GM19035 (cell line): Measurements from ENCODE around the gene LPP.
"Not testable (repeated sequence)": the region's sequence is repeated elsewhere in the genome, so short reads cannot be mapped to it uniquely, and the experiment has no call there.

Source experiments
- ATAC-seq: cut with Tn5 transposase; IDR thresholded peaks from one replicate; pipeline ENCODE4 v1.9.1; 2021; ENCODE audit not compliant: unreplicated experiment

Gene LPP

GRCh38 chr3:188690064-188690463 lies 536.1 kb downstream of the LPP start:
- ATAC-seq, result no peak

DNA sequence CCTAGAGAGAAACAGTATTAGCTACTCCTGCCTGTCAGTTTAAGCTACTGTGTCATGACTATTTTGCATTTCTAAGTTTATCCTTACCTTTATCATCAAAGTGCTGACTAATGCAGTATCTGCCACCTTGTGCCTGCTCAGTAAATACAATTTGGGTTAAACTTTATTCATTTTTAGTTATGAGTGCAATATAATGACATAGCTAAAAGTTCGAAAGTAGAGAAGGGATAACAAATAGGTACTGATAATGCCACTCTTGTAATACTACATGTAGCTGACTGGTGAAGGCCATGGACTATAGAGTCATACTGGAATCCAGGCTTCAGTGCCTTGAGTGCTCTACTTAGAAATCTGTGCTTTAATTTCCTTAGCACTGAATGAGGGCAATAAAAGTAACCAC lies 537.0 kb downstream of the LPP start:
- ATAC-seq, result no peak

DNA sequence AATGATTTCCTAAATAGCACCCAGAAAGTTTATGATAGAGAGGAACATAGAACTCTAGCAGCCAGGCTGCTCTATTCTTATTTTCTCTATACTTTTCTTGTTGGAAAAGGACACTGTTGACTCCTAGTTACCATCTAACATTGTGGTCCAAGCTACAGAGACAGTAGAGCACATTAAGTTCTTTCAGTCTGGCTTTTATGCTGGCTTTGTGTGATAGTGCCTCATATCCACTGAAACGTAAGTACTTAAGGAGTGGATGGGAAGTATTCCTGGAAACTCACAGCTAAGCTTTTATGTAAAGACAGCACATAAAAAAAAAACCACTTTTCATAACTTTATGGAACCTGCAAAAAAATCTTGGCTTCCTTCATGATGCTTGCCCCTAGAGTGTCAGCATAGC lies 537.7 kb downstream of the LPP start:
- ATAC-seq, result no peak

GRCh38 chr3:188692700-188693099 lies 538.7 kb downstream of the LPP start:
- ATAC-seq, result no peak

DNA sequence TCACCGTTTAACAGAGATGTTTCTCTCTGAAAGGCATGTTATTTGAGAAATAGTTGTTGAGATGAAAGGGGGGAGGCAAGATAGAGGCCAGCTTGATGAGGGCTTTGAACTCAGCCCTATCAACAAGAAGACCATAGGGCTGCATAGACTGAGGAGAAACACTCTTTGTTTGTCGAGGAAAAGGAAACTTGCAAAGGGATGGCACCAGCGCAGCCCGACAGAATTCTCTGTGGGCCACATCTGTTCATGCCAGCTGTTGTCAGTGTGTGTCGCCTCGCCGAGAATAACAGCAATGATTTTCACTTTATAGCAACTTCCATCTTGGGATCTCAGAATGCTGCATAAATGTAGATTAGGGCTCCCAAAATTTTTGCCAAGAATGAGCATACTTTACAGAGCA lies 539.5 kb downstream of the LPP start:
- ATAC-seq, result no peak

DNA sequence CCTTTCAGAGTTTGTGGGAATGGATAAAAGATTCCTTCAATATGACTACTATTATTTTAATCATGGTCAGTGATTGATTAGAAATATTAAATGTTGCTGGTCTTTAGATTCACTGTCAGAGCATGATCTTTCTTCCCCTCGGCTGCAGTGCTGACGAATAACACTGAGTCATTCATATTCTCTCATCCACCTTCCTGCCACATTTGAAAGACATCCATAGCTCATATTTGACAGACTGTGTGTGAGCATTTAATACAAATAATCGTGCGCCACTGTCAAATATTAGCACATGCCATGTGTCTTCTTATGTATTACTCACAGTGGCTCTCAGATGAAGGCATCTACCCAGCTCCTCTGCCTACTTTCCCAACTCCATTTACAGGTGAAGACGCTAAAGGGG lies 541.3 kb downstream of the LPP start:
- ATAC-seq, result no peak

DNA sequence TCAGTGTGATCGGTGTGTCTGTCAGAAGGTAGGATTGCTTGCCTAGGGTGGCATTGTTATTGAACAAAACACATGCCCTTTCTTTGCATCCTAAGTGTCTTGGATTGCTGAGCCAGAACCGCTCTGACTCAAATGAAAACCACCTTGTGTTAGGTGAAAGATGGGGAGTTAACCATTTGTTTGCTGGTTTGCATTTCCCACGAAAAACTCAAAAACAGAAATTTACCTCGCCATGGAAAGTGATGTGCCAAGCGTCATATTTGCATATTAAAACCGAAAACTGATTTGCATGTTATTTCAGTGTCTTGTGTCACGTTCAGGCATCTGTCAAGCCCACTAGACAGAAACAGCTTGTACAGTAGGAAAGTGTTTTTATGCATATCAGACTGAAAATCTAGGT lies 543.2 kb downstream of the LPP start:
- ATAC-seq, result peak; percentile 65

DNA sequence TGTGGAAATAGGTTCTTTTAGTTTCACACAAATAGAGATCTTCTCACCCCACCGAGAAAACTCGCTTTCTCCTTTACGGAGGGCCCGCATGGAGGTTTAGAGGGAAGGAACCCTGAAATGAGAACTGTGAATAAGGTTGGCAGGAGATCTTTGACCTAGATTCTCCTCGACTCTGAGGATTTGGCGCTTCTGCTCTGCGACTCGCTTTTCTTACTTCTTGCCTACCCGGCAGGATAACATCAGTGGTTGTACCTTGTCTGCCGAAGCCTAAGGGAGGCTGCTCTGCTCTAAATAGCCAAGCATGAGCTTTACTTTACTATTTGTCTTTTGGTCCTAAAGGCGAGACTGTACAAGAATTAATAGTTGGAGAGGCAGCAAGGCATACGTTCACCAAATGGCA lies 544.5 kb downstream of the LPP start:
- no peak for ATAC-seq

DNA sequence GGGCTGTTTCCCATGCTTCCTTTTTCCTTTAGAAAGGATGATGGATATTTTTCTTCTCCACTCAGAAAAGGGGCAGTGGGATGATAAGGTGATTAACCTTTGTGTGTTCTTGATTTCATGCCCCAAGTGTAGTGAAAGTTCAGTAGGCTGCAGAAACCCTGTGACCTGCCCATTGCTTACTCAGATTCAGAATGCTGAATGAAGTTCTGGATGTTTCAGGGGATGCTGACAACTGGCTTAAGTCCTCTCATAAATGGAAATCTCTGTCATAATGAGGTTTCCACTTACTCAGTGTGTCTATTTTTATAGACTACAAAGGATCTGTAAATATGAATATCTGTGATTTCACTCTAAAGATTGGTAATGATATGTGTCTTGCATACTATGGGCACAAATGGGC lies 546.5 kb downstream of the LPP start:
- no peak for ATAC-seq

GRCh38 chr3:188700918-188701317 lies 547.0 kb downstream of the LPP start:
- ATAC-seq, result no peak

GRCh38 chr3:188701485-188701969 lies 547.6 kb downstream of the LPP start:
- ATAC-seq, result no peak

DNA sequence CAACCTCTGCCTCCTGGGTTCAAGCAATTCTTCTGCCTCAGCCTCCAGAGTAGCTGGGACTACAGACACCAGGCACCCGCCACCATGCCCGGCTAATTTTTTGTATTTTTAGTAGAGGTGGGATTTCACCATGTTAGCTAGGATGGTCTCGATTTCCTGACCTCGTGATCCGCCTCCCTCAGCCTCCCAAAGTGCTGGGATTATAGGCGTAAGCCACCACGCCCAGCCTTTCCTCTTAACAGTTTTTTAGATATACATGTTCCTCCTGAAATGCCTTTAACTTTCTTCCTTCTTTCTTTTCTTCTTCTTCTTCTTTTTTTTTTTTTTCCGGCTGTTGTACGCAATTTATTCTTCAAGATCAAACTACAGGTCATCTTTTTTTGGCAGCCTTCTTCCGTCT lies 548.1 kb downstream of the LPP start:
- not testable (repeated sequence) for ATAC-seq

GRCh38 chr3:188706176-188706575 lies 552.2 kb downstream of the LPP start:
- ATAC-seq, result no peak

GRCh38 chr3:188706599-188706998 lies 552.6 kb downstream of the LPP start:
- no peak for ATAC-seq

- no peak for ATAC-seq
These were observed 553.7 kb downstream of the LPP start for GRCh38 chr3:188707381-188708288.

DNA sequence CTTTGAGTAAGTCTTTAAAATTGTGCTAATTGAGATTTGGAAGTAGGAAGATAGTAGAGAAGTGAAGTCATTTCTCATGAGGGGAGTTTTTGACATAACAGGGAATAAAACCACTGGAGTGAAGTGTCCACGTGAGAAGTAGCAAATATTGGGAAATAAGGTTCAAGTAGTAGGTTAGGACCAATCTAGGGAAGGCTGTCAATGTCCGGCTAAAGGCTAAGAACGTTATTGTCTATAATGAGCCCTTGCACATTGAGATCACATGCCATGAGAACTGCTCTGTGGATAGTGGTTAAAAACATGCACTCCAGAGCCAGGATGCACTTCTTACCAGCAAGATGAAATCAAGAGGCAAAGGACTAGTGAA lies 557.9 kb downstream of the LPP start:
- ATAC-seq, result no peak

DNA sequence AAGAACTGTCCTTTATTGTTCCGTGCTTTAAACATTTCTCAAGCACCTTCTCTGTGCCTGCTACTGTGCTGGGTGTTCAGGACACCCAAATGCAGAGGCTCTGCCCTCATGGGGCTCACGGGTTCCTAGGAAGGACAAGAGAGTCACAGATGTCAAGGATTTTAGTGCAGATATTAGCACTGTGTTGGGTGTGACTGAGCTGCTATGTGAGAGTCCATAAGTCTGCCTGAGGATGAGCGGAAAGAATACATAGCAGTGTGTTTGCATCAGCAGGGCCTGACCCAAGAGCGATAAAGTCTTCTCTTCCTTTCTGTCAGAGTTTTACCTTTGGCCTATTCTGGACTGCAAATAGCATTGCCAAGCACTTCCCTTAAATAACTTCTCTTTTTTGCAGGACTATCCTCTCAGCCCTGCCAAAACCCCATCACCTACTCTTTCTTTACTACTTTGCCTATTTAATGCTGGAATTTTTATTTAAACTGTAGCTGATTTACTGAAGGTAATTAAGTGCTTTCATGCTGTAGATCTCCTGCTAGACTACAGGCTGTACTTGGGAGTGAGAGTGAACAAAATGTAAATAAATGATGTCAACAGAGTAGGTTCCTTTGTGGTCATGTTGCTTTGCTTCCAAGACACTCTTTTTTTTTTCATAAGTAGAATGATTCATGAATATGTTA lies 558.4 kb downstream of the LPP start:
- ATAC-seq, result no peak

- no peak for ATAC-seq
These were observed 559.0 kb downstream of the LPP start for GRCh38 chr3:188712991-188713390.

GRCh38 chr3:188719545-188719944 lies 565.6 kb downstream of the LPP start:
- no peak for ATAC-seq

DNA sequence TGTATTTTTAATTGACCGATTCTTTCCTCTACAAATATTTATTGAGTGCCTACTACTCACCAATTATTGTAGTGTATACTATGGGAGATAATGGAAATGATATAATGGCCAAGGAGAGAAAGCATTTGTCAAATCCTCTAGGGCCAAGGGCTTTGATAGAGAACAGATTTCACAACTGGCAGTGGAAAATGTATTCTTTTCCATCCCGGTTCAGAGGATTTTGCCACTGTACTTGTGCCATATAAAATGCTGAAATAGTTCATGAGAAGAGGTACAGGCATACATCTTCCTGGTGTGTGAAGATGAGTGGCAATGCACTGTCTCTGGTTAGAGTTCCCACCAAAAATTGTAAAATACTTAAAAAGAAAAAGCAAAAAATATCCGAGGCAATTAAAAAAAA lies 566.3 kb downstream of the LPP start:
- ATAC-seq, result no peak

DNA sequence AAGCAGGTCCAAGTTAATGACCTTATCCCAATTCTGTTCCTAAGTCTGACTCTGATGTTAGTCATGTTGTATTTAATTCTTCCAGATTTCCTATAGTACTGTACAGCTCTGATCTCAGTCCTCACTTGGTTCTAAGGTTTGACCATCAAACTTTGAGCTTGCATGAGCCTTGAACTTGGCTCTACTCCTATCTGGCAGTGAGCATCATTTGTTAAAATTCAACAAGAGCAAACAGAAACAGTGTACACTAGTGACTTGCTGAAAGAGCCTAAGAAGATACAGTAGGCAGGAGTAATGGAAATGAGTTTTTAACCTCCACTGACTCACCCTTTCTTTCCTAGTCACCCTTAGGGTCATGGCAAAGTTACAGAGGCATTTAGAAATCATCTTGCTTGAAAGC lies 566.7 kb downstream of the LPP start:
- no peak for ATAC-seq

GRCh38 chr3:188721312-188721711 lies 567.4 kb downstream of the LPP start:
- ATAC-seq, result no peak
